ENCODE measurements around the gene OS9.

Gene OS9

GRCh38 chr12:57753756-57754337 is 59.9 kb downstream of the OS9 start:
- no peak for FAIRE-seq

DNA sequence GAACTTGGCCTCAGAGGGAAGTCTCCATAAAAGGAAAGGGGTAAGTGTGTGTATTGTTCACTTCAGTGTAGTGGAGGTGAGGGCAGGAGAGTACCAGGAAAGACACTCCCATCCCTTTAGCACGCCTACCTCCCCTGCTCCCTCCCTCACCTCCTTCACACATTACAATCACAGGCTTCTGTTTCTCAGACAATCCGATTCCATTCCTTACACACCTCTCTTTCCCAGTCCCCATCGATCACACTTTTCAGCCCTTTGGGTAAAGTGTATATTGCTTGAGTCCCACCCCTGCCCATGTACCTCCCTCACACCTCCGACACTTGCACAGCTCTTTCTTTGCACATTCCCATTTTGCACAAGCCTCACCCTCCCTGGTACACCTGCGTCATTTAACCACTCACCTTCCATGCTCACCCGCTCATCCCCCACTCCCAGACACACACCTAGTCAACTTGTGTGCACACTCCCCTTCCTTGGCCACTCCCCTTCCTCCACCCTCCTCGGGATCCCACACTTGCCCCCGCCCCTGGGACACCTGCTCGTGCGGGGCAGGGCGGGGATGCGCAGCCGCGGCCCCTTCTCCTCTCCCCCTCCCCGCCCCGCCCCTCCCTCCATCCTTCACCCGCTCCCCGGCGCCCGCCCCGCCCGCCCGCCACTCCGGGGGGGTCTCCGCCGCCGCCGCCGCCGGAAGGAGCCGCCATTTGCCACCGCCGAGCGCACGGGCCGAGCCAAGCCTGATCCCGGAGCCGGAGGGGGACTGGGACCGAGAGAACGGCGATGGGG is 60.7 kb downstream of the OS9 start, which contains the start of gene MARCHF9:
TSS of gene MARCHF9 (plus strand) at position 693 of the 783 bp plus-strand sequence. CDS start 426 bp downstream, outside the sequence.
- FAIRE-seq = no peak

DNA sequence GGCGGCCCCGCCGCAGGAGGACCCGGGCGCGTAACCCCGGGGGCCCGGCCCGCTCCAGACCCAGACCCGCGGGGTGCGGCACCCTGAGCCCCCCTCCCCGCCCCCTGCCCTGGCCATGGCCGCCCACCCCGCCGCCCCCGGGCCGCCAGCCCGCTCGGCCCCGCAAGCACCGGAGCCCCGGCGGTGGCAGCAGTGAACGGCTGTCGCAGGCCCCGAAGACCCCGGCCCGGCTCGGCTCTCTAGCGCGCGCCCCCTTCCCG is 61.2 kb downstream of the OS9 start:
- no peak for FAIRE-seq

GRCh38 chr12:57755454-57756372 is 61.8 kb downstream of the OS9 start:
- no peak for FAIRE-seq

- no peak for FAIRE-seq
Measured at GRCh38 chr12:57756406-57757341, 62.7 kb downstream of the OS9 start.

DNA sequence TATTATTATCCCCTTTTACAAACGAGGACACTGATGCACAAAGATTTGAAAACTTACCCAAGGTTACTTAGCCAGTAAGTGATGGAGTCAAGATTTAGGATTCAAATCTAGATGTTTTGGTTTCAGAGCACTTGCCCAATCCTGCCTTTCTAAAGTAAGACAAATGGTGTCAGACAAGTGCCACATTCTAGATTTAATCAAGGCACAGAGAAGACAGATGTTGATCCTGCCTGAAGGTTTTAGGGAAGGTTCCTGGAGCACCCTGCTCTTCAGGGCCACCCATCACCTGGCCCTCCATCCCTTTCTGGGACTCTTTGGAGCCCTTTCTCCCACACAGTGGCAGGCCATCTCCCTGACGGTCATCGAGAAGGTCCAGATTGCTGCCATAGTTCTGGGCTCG is 63.8 kb downstream of the OS9 start:
- FAIRE-seq = no peak

- no peak for FAIRE-seq
Measured at GRCh38 chr12:57758552-57759359, 64.8 kb downstream of the OS9 start.

- FAIRE-seq = no peak
Measured at GRCh38 chr12:57759360-57759980, 65.5 kb downstream of the OS9 start.

DNA sequence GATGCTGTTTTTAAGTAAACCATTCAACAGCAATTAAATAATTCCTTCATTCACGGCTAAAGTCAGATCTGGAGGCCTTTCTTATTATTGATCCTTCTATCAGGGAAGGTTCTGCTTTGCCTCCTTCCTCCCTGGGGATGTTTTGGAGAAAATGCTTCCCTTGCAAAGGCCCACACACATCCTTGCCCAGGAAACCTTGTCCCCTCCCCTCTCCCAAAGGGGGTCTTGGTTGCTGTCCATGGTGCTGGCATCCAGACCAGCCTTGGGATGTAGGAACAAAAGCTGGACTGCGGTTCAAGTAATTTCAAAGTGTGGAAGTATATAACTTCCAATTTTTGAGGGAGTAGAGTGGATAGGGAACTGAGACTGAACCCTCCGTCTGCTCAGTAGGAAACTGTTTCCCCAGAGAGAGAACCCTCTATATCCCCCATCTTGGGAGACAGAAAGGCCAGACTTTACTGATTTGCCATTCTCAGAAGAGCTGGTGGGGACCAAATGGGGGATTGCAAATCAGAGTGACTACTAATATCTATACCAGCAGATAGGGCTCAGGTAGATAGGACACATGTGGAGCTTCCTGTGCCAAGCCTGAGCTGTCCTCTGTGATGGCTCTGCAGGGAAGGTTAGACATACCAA is 66.5 kb downstream of the OS9 start:
- FAIRE-seq = no peak

GRCh38 chr12:57761391-57761998 is 67.6 kb downstream of the OS9 start:
- no peak for FAIRE-seq

GRCh38 chr12:57762463-57762862 is 68.5 kb downstream of the OS9 start:
- no peak for FAIRE-seq

GRCh38 chr12:57763881-57764661 is 70.1 kb downstream of the OS9 start:
- FAIRE-seq = no peak

DNA sequence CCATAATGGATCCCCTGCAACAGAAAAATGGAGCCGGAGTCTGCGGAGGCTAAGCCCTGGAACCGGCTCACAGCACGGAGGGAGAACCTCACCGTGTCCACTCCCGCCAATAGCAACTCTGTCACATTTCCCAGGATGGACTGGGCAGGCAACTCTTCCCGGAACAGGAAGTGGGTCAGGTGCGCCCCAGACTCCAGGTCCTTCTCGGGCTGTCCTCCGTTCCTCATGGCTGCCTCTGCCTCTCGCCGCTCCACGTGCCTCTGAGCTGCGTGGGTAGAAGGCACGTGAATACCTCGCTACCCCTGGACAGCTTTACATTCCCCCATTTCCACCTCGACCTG is 70.7 kb downstream of the OS9 start:
- no peak for FAIRE-seq

- no peak for FAIRE-seq
Measured at GRCh38 chr12:57765003-57765697, 71.2 kb downstream of the OS9 start.

- FAIRE-seq = no peak
Measured at GRCh38 chr12:57765698-57766463, 71.9 kb downstream of the OS9 start.

- FAIRE-seq = no peak
Measured at GRCh38 chr12:57766464-57767304, 72.8 kb downstream of the OS9 start, which contains the start of gene CYP27B1. CYP27B1 (minus strand) TSS chr12:57767078; CDS start chr12:57767041, 37 bp downstream.

GRCh38 chr12:57767305-57767698 is 73.4 kb downstream of the OS9 start:
- no peak for FAIRE-seq

All from colon (tissue), 2 donors.